Measurements from ENCODE around the gene GALNT14.
"Not testable (repeated sequence)": the region's sequence is repeated elsewhere in the genome, so short reads cannot be mapped to it uniquely, and the experiment has no call there.

Gene GALNT14

GRCh38 chr2:31138037-31138962, at the start of gene GALNT14:
GALNT14 (minus strand) TSS chr2:31138440; CDS start chr2:31138086, 354 bp downstream.
- DNase-seq (ENCODE audit: low spot score) = no peak

GRCh38 chr2:31187166-31187565, 48.9 kb upstream of the GALNT14 start:
- DNase-seq (ENCODE audit: low spot score) = no peak

- not testable (repeated sequence) for DNase-seq (ENCODE audit: low spot score)
Observed at GRCh38 chr2:31183973-31184372, 45.7 kb upstream of the GALNT14 start.

GRCh38 chr2:31176742-31177141, 38.5 kb upstream of the GALNT14 start:
- DNase-seq (ENCODE audit: low spot score) = no peak

- no peak for DNase-seq (ENCODE audit: low spot score)
Observed at GRCh38 chr2:31171142-31171541, 32.9 kb upstream of the GALNT14 start.

- DNase-seq (ENCODE audit: low spot score) = peak; percentile 52
Observed at GRCh38 chr2:31170071-31170698, 31.9 kb upstream of the GALNT14 start.

- DNase-seq (ENCODE audit: low spot score) = no peak
Observed at GRCh38 chr2:31168291-31168690, 30.1 kb upstream of the GALNT14 start.

- no peak for DNase-seq (ENCODE audit: low spot score)
Observed at GRCh38 chr2:31166925-31167324, 28.7 kb upstream of the GALNT14 start.

- no peak for DNase-seq (ENCODE audit: low spot score)
Observed at GRCh38 chr2:31163011-31163539, 24.8 kb upstream of the GALNT14 start.

- no peak for DNase-seq (ENCODE audit: low spot score)
Observed at GRCh38 chr2:31161637-31162036, 23.4 kb upstream of the GALNT14 start.

- DNase-seq (ENCODE audit: low spot score) = no peak
Observed at GRCh38 chr2:31151501-31151900, 13.3 kb upstream of the GALNT14 start.

GRCh38 chr2:31150120-31150670, 12.0 kb upstream of the GALNT14 start:
- DNase-seq (ENCODE audit: low spot score) = no peak

- DNase-seq (ENCODE audit: low spot score) = no peak
Observed at GRCh38 chr2:31148514-31148913, 10.3 kb upstream of the GALNT14 start.

- DNase-seq (ENCODE audit: low spot score) = no peak
Observed at GRCh38 chr2:31147645-31148044, 9.4 kb upstream of the GALNT14 start.

GRCh38 chr2:31142110-31142509, 3.9 kb upstream of the GALNT14 start:
- no peak for DNase-seq (ENCODE audit: low spot score)

- no peak for DNase-seq (ENCODE audit: low spot score)
Observed at GRCh38 chr2:31141443-31142085, 3.3 kb upstream of the GALNT14 start.

GRCh38 chr2:31140151-31140550, 1.9 kb upstream of the GALNT14 start:
- no peak for DNase-seq (ENCODE audit: low spot score)

GRCh38 chr2:31139671-31140070, 1.4 kb upstream of the GALNT14 start:
- DNase-seq (ENCODE audit: low spot score) = no peak

- DNase-seq (ENCODE audit: low spot score) = no peak
Observed at GRCh38 chr2:31137211-31138036, 816 bp downstream of the GALNT14 start.

GRCh38 chr2:31136732-31137131, 1.5 kb downstream of the GALNT14 start:
- DNase-seq (ENCODE audit: low spot score) = no peak

GRCh38 chr2:31136000-31136399, 2.2 kb downstream of the GALNT14 start:
- no peak for DNase-seq (ENCODE audit: low spot score)
